K562 (cell line): ENCODE data around the gene ENO2. TPM values are rescaled to one million over a fixed set of nuclear protein-coding genes. Genes with fewer than 3 reads are reported as not detected.

Experiments used
- ETV1 ChIP-seq: fragments of 450-650 bp; conservative IDR thresholded peaks from 2 replicates; pipeline ENCODE4 v1.6.1; 2016; ENCODE audit warnings: missing genetic modification characterization, control low read depth, low read depth, missing compliant biosample characterization
- HDAC8 ChIP-seq: fragments of 450-650 bp; IDR thresholded peaks from 2 replicates; pipeline ENCODE4 v1.6.1; 2016; ENCODE audit warnings: mild to moderate bottlenecking, missing genetic modification characterization, moderate library complexity, missing compliant biosample characterization
- NR2C1 ChIP-seq, 2 experiments: fragments of 450-650 bp; IDR thresholded peaks; 2 replicates each; pipeline ENCODE4 v1.6.1; 2017; ENCODE audit warnings: mild to moderate bottlenecking in 2 of 2, antibody characterized with exemption in 1 of 2, inconsistent platforms in 1 of 2, missing compliant biosample characterization in 1 of 2, missing genetic modification characterization in 1 of 2
- ZNF3 ChIP-seq: fragments of 250-450 bp; sonication (Bioruptor Pico); IDR thresholded peaks from 2 replicates; pipeline ENCODE4 v1.5.0; 2021; ENCODE audit warnings: mild to moderate bottlenecking, moderate library complexity
- ZNF740 ChIP-seq, 3 experiments: fragments of 200-800 bp in 1 of 3; sonication (Bioruptor generic) in 1 of 3; sonication (generic) in 1 of 3; formaldehyde crosslinking in 1 of 3; IDR thresholded peaks; 2 replicates each; pipeline versions ENCODE4 v1.6.1 to v1.8.0; 2016 to 2022; ENCODE audit warnings: mild to moderate bottlenecking in 2 of 3, missing compliant biosample characterization in 2 of 3, missing genetic modification characterization in 2 of 3, missing genetic modification reagents in 1 of 3
- polyA plus RNA-seq, 8 experiments: library from polyadenylated mRNA; depleted of rRNA in 4 of 8; stranded (reverse) in 5 of 8; unstranded in 3 of 8; fragments of >200 nt; fragmentation: Nextera tagmentation in 2 of 8; fragmentation: Illumina TruSeq in 1 of 8; extraction: Ambion mirVana in 2 of 8; extraction: Trizol in 1 of 8; gene quantifications; 2 replicates each; pipeline versions ENCODE4 v1.2.1 to v1.2.3, GENCODE V29; 2011 to 2014; ENCODE audit warnings: inconsistent platforms in 1 of 8, missing spikeins in 1 of 8
- total RNA-seq, 7 experiments: library from RNA; depleted of rRNA in 6 of 7; stranded (reverse); fragments of >200 nt in 6 of 7; fragmentation: Illumina TruSeq in 2 of 7; extraction: Trizol in 2 of 7; gene quantifications; 2 replicates each; pipeline versions ENCODE4 v1.2.1 to v1.2.3, GENCODE V29; 2011 to 2021; ENCODE audit warnings: low replicate concordance in 1 of 7
- TF ChIP-seq, protein P1 (sequence below): fragments of 450-650 bp; formaldehyde crosslinking; IDR thresholded peaks from 2 replicates; pipeline ENCODE4 v1.4.0; 2020; ENCODE audit warnings: mild to moderate bottlenecking, moderate library complexity

ENO2 gene
- total and polyA plus RNA-seq, 9 of the 15 experiments (the other 6 are each of a cell fraction or from before 2014, with no cell fraction given): 10.9 to 43.3 (median 21.0) TPM

DNA sequence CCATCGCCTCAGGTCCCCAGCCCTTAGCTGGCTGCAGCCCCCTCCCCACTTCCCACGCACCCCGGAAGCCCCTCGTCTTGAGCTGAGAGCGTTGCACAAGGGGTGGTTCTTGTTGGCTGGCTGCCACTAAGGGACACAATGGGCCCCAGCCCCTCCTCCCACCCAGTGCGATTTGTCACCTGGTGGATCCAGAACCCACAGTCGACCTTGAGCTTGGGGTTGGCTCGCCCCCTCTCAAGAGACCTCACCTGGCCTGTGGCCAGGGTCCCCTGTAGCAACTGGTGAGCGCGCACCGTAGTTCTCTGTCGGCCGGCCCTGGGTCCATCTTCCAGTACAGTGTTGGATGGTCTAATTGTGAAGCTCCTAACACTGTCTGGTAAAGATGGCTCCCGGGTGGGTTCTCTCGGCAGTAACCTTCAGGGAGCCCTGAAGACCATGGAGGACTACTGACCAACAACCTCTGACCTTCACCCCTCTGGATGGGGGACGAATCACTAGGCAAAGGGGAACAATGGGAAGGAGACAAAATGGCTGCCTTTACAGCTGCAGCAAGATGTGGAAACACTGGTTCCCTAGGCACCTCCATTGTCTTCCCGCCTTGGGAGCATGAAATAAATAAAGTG, 49.5 kb downstream of the ENO2 start (continued):
- TF ChIP-seq ETV1 (tag) (no peak), NR2C1 (IDR thresholded peaks at IDR 0.05) (no peak), NR2C1 (tag; IDR thresholded peaks at IDR 0.05) (peak; percentile 67), ZNF740 (CRISPR knock-in tag; IDR thresholded peaks at IDR 0.05) (no peak), ZNF740 (tag; IDR thresholded peaks at IDR 0.05) (peak in 1 of 2 experiments; percentile 53; a peak in 1 of 4 replicates), ZNF3 (CRISPR knock-in tag) (no peak), HDAC8 (tag) (peak; percentile 18; the same call in 1 of the 2 replicates)
- TF ChIP-seq, protein P1, sequence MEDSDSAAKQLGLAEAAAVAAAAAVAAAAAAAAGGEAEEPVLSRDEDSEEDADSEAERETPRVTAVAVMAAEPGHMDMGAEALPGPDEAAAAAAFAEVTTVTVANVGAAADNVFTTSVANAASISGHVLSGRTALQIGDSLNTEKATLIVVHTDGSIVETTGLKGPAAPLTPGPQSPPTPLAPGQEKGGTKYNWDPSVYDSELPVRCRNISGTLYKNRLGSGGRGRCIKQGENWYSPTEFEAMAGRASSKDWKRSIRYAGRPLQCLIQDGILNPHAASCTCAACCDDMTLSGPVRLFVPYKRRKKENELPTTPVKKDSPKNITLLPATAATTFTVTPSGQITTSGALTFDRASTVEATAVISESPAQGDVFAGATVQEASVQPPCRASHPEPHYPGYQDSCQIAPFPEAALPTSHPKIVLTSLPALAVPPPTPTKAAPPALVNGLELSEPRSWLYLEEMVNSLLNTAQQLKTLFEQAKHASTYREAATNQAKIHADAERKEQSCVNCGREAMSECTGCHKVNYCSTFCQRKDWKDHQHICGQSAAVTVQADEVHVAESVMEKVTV: no peak
